Measurements from ENCODE around the gene NFS1.
"Not testable (repeated sequence)": the region's sequence is repeated elsewhere in the genome, so short reads cannot be mapped to it uniquely, and the experiment has no call there.

NFS1 gene

DNA sequence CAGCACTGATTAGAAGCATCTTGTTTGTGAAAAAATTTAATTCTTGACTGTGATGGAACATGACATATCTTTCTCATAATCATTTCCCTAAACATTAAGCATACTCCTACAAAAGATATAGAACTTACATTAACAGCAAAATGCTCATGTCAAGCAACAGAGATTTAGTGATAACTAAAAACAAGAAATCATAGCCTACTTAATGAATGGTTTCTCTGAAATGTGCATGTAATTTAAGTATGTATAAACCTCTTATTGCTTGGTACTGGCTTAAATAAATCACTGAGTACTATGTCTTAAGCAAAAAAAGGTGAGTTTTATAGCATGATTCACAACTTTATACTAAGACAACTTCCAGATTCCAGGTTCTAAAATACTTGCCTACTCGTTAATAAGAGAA lies 9.3 kb upstream of the NFS1 start:
- DNase-seq (ENCODE audit: low spot score) = no peak

DNA sequence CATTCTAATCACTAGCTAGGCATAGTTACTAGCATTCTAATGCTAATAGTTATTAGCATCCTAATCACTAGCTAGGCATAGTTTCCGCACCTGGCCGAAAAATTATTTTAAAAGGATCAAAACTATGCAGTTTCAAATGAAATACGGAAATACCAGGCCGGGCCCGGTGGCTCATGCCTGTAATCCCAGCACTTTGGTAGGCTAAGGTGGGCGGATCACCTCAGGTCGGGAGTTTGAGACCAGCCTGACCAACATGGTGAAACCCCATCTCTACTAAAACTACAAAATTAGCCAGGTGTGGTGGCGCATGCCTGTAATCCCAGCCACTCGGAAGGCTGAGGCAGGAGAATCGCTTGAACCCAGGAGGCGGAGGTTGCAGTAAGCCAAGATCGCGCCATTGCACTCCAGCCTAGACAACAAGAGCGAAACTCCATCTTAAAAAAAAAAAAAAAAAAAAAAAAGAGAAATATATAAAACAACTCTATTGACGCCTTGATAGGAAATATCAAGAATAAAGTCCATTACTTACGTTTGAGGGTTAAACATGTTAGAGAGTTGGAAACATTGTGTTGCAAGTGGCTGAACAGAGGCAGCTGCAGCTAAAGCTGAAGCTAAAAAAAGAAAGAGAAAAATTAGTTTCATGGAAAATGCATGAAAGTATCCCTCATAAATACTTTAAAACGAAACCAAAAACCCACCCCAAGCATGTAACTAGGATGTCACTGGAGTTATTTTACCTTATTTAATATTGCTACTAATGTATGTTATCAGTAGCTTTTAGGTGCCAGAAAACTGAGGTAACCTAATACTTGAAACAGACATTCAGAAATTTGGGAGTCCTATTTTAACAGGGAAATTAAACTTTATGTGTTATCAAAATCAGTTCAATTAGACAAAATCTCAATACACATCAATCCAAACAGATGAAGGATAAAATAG lies 7.7 kb upstream of the NFS1 start:
- DNase-seq (ENCODE audit: low spot score) = not testable (repeated sequence)

- not testable (repeated sequence) for DNase-seq (ENCODE audit: low spot score)
Measured at GRCh38 chr20:35705894-35706293, 6.7 kb upstream of the NFS1 start.

DNA sequence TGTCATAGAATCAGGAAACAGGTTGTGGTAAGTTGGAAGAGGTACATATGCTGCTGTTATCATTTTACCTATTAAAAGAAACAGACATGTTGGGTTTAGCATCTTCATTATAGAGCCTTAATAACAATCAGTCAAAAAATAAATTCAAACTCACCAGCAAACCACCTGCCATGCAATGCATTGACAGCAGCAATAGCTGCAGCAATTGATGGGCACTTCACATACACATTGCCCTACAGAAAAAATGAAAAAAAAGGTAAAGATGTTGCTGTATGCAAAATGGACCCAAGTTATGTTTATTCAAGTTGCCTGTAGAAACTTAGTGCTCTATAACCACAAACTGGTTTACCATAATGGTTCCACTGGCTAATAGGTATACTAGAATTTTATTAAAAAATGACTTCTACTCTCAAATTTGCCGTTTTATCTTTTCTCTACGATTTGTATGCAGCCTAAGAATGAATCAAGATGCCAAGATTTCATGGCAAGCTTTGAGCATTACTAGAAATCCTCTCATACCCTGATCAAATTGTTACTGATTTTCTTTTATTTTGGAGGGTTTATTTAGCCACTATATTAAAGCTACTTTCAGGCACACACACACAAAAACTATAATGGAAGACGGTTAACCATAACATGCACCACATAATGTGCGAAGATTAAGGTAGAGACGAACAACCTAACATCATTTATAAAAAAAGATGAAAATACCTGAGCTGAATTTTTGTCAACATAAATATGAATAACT lies 5.5 kb upstream of the NFS1 start:
- DNase-seq (ENCODE audit: low spot score) = no peak

DNA sequence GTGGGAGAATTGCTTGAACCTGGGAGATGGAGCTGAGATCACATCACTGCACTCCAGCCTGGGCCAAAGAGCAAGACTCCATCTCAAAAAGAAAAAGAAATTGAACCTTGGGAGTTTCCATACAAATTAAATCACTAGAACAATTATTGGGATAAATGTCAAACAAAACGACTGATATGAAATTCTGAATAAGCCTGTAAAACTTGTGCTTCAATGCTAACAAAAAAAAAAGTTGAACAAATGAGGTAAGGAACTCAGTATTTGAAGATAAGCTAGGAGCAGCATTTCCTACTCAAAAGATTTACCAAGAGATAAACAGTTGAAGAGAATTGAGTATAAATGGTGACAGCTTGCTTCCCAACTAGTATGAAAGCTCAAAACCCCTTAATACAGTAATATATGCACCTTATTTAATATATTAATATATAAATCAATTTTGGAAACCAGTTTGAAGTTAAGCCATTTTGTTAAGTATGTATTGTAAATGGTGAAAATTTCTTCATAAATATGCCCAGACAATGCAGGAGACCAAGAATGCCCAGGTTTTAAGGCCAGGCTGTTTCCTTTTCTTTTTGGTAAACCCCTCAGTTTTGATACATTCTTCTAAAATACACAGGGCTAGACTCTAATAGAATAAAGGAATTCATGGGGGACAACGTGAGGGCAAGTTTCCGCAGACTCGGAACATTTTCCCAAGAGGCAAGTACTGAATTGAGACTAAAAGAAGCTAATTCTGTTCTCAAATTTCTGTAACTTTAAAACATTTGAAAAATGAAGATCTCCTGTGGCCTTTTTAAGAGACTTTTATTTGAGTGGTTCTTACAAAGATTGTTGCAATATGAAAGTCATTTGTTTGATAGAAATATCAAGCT lies 3.9 kb upstream of the NFS1 start:
- no peak for DNase-seq (ENCODE audit: low spot score)

DNA sequence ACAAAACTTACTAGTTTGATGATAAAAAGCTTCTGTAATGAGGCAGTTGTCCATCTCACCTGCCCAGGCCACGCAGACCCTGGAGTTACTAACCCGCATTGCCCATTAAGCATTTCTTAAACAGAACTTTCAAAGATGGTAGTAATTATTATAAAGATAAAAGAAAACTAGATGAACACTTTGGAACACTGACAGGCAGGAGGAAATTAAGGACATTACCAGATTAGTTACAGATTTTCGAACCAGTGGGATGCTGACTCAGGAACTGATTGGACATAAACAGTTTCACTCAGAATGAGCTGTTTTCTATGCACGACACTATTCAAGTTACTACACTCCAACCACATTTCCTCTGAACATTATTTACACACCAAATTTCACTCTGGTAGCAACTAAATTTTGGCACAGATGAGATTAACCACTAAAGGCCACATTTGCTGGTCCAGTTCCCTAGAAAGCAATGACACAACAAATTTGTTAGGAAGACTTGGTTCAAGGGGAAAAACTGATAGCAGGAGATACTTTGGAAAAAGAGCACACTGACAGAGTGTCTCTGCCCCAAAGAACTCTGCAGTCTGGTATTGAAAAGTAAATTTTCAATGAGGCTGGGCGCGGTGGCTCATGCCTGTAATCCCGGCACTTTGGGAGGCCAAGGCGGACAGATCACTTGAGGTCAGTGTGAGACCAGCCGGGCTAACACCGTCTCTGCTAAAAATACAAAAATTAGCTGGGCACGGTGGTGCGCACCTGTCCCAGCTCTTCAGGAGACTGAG lies 3.1 kb upstream of the NFS1 start:
- no peak for DNase-seq (ENCODE audit: low spot score)

DNA sequence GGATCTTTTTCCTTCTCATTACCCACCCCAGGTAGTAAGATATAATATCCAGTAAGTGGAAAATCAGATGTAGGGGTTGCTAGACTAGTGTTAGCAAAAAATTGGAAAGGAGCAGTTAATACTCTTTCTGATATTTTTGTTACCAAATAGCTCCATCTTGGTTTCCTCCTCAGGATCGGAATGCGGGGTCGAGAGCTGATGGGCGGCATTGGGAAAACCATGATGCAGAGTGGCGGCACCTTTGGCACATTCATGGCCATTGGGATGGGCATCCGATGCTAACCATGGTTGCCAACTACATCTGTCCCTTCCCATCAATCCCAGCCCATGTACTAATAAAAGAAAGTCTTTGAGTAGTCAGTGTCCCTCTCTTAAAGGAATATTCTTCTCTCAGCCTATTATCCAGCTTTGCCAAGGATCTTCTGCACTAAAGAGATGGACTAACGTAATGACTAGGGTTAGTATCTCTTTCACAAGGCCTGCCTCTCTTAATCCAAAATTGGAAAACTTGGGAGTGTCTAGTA lies 1.5 kb upstream of the NFS1 start:
- no peak for DNase-seq (ENCODE audit: low spot score)

GRCh38 chr20:35699957-35700624 lies 939 bp upstream of the NFS1 start:
- no peak for DNase-seq (ENCODE audit: low spot score)

- DNase-seq (ENCODE audit: low spot score) = no peak
Measured at GRCh38 chr20:35698298-35699126, 640 bp downstream of the NFS1 start.

DNA sequence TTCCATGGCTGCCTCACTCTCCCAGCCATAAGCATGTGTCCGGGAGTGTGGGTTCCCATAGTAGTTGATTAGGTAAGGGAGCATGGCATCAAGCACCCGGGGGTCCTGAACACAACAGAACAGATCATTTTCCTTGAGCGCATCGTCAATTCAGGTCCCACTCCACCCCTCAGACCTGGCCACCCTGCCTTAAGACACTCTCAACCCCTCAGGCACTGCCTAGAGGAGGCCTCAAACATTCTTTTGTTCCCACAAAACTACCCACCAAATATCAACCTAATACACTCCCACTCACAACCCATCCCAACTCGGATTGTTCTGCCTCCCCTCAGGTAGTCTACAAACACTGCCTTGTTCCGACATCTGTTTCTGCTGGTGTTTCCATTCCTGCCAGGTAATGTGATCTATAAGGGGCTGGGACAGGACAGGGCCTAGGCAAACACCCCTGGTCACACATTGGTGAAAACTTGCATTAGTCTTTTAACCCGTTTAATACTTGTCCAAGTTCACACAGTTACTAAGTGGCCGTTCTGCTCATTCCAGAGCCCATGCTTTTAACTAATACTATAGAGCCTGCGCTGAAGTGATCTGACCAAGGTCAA lies 1.4 kb downstream of the NFS1 start:
- DNase-seq (ENCODE audit: low spot score) = no peak

DNA sequence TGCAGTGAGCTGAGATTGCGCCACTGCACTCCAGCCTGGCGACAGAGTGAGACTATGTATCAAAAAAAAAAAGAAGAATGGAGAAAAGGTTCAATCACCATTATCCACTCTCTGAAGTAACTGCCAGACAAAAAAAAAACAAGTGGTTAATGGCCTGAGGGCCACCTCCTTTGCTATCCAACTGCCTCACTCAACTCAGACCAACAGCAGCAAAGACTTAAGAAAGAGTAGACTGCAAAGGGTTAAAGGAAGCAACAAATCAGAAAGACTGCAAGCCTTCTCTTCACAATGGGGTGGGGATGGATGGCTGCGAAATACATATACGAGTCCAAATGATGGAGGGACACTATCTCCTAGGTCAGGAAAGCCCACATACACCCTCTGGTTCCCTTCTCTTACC lies 3.2 kb downstream of the NFS1 start:
- no peak for DNase-seq (ENCODE audit: low spot score)

DNA sequence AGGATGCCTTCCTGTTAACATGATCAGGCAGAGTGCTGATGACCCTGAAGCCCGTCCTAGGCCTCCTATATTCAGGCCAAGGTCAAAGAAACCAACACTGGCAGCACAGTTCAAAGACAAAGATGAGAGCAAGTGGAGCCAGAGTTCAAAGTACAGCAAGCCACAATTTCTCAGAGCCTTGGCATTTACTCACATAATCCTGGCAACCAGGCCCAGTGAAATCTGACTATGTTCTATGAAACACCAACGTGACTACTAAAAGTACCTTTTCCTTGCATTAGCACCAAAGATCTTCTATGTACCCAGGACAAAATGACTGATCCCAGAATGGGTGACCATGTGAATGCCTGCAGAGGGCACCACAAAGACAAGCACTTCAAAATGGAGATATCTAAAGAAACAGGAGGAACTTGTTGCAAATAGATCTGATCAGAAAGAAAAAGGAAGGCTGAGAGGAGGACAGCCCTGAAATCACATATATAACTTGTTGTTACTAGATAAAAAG lies 3.9 kb downstream of the NFS1 start:
- DNase-seq (ENCODE audit: low spot score) = no peak

- DNase-seq (ENCODE audit: low spot score) = no peak
Measured at GRCh38 chr20:35690265-35690664, 8.9 kb downstream of the NFS1 start.

DNA sequence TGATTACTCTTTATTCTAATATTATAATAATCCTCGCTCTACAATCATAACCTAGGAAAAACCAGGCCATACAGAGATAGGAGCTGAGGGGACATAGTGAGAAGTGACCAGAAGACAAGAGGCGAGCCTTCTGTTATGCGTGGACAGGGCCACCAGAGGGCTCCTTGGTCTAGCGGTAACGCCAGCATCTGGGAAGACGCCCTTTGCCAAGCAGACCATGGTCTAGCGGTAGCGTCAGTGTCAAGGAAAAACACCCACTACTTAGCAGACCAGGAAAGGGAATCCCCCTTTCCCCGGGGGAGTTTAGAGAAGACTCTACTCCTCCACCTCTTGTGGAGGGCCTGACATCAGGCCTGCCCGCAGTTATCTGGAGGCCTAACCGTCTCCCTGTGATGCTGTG lies 12.3 kb downstream of the NFS1 start:
- DNase-seq (ENCODE audit: low spot score) = not testable (repeated sequence)

GRCh38 chr20:35685368-35685767 lies 13.8 kb downstream of the NFS1 start:
- DNase-seq (ENCODE audit: low spot score) = not testable (repeated sequence)

GRCh38 chr20:35681960-35682359 lies 17.2 kb downstream of the NFS1 start:
- DNase-seq (ENCODE audit: low spot score) = no peak

DNA sequence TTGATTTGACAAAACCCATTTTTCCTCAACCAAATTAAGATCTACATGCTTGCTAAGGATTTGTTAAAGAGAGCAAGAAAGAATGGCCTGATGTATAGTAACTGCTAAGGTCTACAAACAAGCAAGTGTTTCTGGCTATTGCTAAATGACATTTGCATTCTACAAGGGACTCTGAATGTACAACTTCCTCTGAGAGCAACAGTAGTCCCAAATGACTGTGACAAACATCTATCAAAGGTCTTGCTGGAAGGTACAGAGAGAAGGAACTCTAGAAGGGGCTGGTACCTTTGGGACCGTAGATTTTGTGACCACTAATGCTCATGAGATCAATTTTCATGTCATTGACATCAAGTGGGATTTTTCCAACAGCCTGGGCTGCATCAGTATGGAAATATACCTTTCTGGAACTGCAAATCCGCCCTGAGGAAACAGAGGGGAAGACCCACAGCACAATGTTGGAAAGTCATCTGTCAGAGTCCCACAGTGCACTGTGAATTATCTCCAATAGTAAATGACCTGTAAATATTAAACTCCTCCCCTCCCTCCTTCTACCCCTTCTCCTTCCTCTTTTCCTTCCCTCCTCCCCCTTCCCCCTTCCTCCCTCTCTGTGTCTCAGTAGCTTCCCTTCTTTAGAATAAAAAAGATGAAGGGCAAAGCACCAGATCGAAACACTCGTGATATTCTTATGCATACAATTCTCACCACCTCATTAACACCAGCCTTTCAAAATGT lies 18.5 kb downstream of the NFS1 start:
- no peak for DNase-seq (ENCODE audit: low spot score)

- no peak for DNase-seq (ENCODE audit: low spot score)
Measured at GRCh38 chr20:35674921-35675320, 24.2 kb downstream of the NFS1 start.

All from CD4-positive, alpha-beta T cell treated with Interleukin-6 at 100 ng/mL for 8 hours (primary cell).